GM12872 (cell line): ENCODE data around the gene TMEM26.

Experiments used
- CTCF ChIP-seq: IDR thresholded peaks from 3 replicates; pipeline ENCODE4 v1.5.1; 2011; ENCODE audit warnings: low read depth, mild to moderate bottlenecking, low read length, moderate library complexity; ENCODE audit not compliant: insufficient read depth

TMEM26 gene

GRCh38 chr10:61398366-61399129 lies 54.6 kb downstream of the TMEM26 start:
- no peak for TF ChIP-seq CTCF

- TF ChIP-seq CTCF: no peak
These were observed 55.8 kb downstream of the TMEM26 start for GRCh38 chr10:61397175-61397986.

GRCh38 chr10:61391281-61391680 lies 61.9 kb downstream of the TMEM26 start:
- TF ChIP-seq CTCF: no peak

- no peak for TF ChIP-seq CTCF
These were observed 62.3 kb downstream of the TMEM26 start for GRCh38 chr10:61390851-61391250.

GRCh38 chr10:61389887-61390286 lies 63.3 kb downstream of the TMEM26 start:
- TF ChIP-seq CTCF: no peak

- TF ChIP-seq CTCF: no peak
These were observed 67.8 kb downstream of the TMEM26 start for GRCh38 chr10:61385231-61386001.

- TF ChIP-seq CTCF: no peak
These were observed 74.3 kb downstream of the TMEM26 start for GRCh38 chr10:61378865-61379264.
